Endothelial cell of umbilical vein (primary cell): Measurements from ENCODE around the gene LRG1.
A peak's percentile ranks its signal among the peaks of the same experiment; 100 is the strongest.

ENCODE experiments used
- EZH2 ChIP-seq: IDR thresholded peaks from 2 replicates; pipeline ENCODE4 v1.6.1; 2012; ENCODE audit warnings: borderline replicate concordance, low read depth, mild to moderate bottlenecking, moderate library complexity, low read length, inconsistent platforms; ENCODE audit not compliant: severe bottlenecking
- FOS ChIP-seq: IDR thresholded peaks from 2 replicates; pipeline ENCODE4 v1.6.1; 2011; ENCODE audit warnings: mild to moderate bottlenecking, low read length, moderate library complexity, borderline replicate concordance; ENCODE audit not compliant: insufficient read depth
- GATA2 ChIP-seq: IDR thresholded peaks from 2 replicates; pipeline ENCODE4 v1.7.0; 2011; ENCODE audit warnings: low read depth, mild to moderate bottlenecking, moderate library complexity, mixed read lengths, low read length; ENCODE audit not compliant: insufficient read length, insufficient read depth
- JUN ChIP-seq: IDR thresholded peaks from 2 replicates; pipeline ENCODE4 v1.6.1; 2011; ENCODE audit warnings: borderline replicate concordance, low read depth; ENCODE audit not compliant: insufficient read length, insufficient read depth
- MYC ChIP-seq: IDR thresholded peaks from one replicate; pipeline ENCODE4 v1.6.1; 2011; ENCODE audit warnings: mild to moderate bottlenecking, low read depth, low read length
- POLR2A ChIP-seq: IDR thresholded peaks from 2 replicates; pipeline ENCODE4 v1.6.1; 2012; ENCODE audit warnings: low read depth, mild to moderate bottlenecking, control low read depth, low read length
- POLR2AphosphoS5 ChIP-seq: IDR thresholded peaks from 2 replicates; pipeline ENCODE4 v1.6.1; 2012; ENCODE audit warnings: low read depth, mild to moderate bottlenecking, control low read depth, low read length, moderate library complexity; ENCODE audit not compliant: insufficient read depth
- TF ChIP-seq, protein P1 (sequence below), 2 donors: IDR thresholded peaks; 1 replicate in 1 of 2; 2 replicates in 1 of 2; pipeline ENCODE4 v1.5.1; 2011; ENCODE audit warnings: low read length in 2 of 2, mild to moderate bottlenecking in 2 of 2, moderate library complexity in 2 of 2, control low read depth in 1 of 2, inconsistent platforms in 1 of 2, low read depth in 1 of 2; ENCODE audit not compliant: insufficient read depth in 1 of 2; ENCODE audit errors: extremely low read depth in 1 of 2
- TF ChIP-seq, protein P2 (sequence below): IDR thresholded peaks from 2 replicates; pipeline ENCODE4 v1.6.1; 2011; ENCODE audit not compliant: insufficient read depth, insufficient read length

DNA sequence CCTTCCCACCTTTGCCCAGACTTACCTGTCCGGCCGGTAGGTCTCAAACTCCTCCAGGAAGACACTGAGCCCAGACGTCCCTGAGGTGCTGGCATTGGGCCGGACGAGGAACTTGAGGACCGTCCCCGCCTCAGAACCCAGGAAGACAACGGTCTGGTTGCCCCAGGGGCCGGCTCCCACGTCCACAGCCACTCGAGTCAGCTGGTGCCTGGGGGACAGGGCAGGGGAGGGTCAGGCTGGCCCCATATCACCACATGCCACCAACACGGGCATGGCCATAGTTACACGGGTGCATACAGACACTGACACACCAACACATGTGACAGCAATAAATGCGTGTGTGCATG lies 8.4 kb upstream of the LRG1 start:
- TF ChIP-seq GATA2 = no peak
- TF ChIP-seq, protein P1, sequence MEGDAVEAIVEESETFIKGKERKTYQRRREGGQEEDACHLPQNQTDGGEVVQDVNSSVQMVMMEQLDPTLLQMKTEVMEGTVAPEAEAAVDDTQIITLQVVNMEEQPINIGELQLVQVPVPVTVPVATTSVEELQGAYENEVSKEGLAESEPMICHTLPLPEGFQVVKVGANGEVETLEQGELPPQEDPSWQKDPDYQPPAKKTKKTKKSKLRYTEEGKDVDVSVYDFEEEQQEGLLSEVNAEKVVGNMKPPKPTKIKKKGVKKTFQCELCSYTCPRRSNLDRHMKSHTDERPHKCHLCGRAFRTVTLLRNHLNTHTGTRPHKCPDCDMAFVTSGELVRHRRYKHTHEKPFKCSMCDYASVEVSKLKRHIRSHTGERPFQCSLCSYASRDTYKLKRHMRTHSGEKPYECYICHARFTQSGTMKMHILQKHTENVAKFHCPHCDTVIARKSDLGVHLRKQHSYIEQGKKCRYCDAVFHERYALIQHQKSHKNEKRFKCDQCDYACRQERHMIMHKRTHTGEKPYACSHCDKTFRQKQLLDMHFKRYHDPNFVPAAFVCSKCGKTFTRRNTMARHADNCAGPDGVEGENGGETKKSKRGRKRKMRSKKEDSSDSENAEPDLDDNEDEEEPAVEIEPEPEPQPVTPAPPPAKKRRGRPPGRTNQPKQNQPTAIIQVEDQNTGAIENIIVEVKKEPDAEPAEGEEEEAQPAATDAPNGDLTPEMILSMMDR (IDR thresholded peaks at IDR 0.05; ENCODE audit: extremely low read depth in 1 of 2, insufficient read depth in 1 of 2, low read depth in 1 of 2, low read length in 2 of 2) = no peak
- TF ChIP-seq POLR2AphosphoS5 = peak; percentile 17
- TF ChIP-seq POLR2A = no peak
- TF ChIP-seq EZH2 = no peak
- no peak for TF ChIP-seq JUN
- no peak for TF ChIP-seq MYC
- TF ChIP-seq, protein P2, sequence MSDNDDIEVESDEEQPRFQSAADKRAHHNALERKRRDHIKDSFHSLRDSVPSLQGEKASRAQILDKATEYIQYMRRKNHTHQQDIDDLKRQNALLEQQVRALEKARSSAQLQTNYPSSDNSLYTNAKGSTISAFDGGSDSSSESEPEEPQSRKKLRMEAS = no peak
- TF ChIP-seq FOS = no peak
